Natural killer cell (primary cell): ENCODE results near the gene SLC38A5. TPM values are rescaled to one million over a fixed set of nuclear protein-coding genes. Genes with fewer than 3 reads are reported as not detected.

ENCODE experiments used
- ATAC-seq, 3 donors: fragments of 150-1000 bp in 2 of 3; fragments of 200-7000 bp in 1 of 3; cut with Tn5 transposase; 1 replicate in 1 of 3; 2 replicates in 2 of 3; pipeline ENCODE4 v1.10.0; 2021; ENCODE audit warnings: mild to moderate bottlenecking in 2 of 3, moderate library complexity in 2 of 3
- DNase-seq, 2 donors: peaks; one replicate each; pipeline versions ENCODE4 v3.0.0 to v3.0.0-alpha.2; 2013 to 2021; ENCODE audit warnings: mixed read lengths in 1 of 2
- H3K27ac ChIP-seq: one replicate; pipeline ENCODE4 v1.5.1; 2013; ENCODE audit warnings: mild to moderate bottlenecking, low read length
- H3K27me3 ChIP-seq: one replicate; pipeline ENCODE4 v1.6.1; 2013; ENCODE audit warnings: low read length; ENCODE audit not compliant: control insufficient read depth, insufficient read depth
- H3K36me3 ChIP-seq: one replicate; pipeline ENCODE4 v1.6.1; 2013; ENCODE audit warnings: low read length; ENCODE audit not compliant: control insufficient read depth, insufficient read depth
- H3K4me1 ChIP-seq: one replicate; pipeline ENCODE4 v1.6.1; 2013; ENCODE audit warnings: low read length; ENCODE audit not compliant: control insufficient read depth, insufficient read depth
- H3K4me3 ChIP-seq: one replicate; pipeline ENCODE4 v1.5.1; 2013; ENCODE audit warnings: low read length
- H3K9me3 ChIP-seq: one replicate; pipeline ENCODE4 v1.6.1; 2013; ENCODE audit warnings: low read length; ENCODE audit not compliant: control insufficient read depth, insufficient read depth
- H3K27ac Mint-ChIP-seq, 2 donors: one replicate each; pipeline ENCODE4 v1.8.0; 2022; ENCODE audit warnings: mild to moderate bottlenecking in 2 of 2, mixed read lengths in 2 of 2, moderate library complexity in 1 of 2
- H3K27me3 Mint-ChIP-seq, 2 donors: one replicate each; pipeline ENCODE4 v1.8.0; 2022; ENCODE audit warnings: low read depth in 2 of 2, mixed read lengths in 2 of 2
- H3K36me3 Mint-ChIP-seq: one replicate; pipeline ENCODE4 v1.8.0; 2022; ENCODE audit warnings: mixed read lengths
- H3K4me1 Mint-ChIP-seq, 2 donors: one replicate each; pipeline ENCODE4 v1.8.0; 2022; ENCODE audit warnings: mixed read lengths in 2 of 2
- H3K4me3 Mint-ChIP-seq: one replicate; pipeline ENCODE4 v1.8.0; 2022; ENCODE audit warnings: mild to moderate bottlenecking, moderate library complexity, mixed read lengths
- H3K9me3 Mint-ChIP-seq, 2 donors: one replicate each; pipeline ENCODE4 v1.8.0; 2022; ENCODE audit warnings: mixed read lengths in 2 of 2
- WGBS: methylation state at CpG from one replicate; pipeline ENCODE4 v1.1.7; 2013; ENCODE audit warnings: missing lambda C conversion rate; ENCODE audit not compliant: insufficient coverage; 5-methylcytosine and 5-hydroxymethylcytosine counted together
- intact Hi-C: fragments of 100-400 bp; cut with micrococcal nuclease; formaldehyde crosslinking; loops from one replicate; pipeline ENCODE4 v1.14.2; 2022
- total RNA-seq, 4 donors: library from RNA; stranded (reverse); fragments of 120-200 nt in 1 of 4; gene quantifications; one replicate each; pipeline versions ENCODE4 v1.2.3 to v1.2.4, GENCODE V29; 2013 to 2022
- TF ChIP-seq, protein P1 (sequence below): fragments of 200-600 bp; IDR thresholded peaks from one replicate; pipeline ENCODE4 v1.8.0; 2022; ENCODE audit warnings: antibody characterized with exemption

SLC38A5 gene
- total RNA-seq, 3 donors from 2014 or later (not counting 1 experiment from before 2014, with no cell fraction given): 20.3 to 25.1 (median 24.7) TPM

DNA sequence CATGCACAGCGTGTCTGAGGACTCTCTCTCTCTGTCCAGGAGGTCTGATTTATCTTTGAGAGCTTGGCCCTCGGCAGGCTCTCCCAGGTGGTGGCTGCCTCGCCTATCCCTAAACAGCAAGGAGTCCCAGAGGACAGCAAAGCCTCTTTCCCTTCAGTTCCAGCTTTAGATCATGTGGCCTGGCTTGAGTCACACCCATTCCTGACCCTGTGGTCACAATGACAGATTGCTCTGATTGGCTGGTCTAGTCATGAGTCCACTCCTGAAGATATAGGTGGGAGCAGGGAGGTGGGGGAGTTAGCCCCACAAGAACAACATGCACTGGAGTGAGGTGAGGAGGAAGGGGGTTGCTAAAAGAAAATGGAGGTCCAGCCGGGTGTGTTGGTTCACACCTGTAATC, 26.6 kb upstream of the SLC38A5 start:
- H3K27me3 ChIP-seq: no peaks in the 10 kb centered on the region
- 96% methylated on average over 3 of the region's 4 CpGs for WGBS

DNA sequence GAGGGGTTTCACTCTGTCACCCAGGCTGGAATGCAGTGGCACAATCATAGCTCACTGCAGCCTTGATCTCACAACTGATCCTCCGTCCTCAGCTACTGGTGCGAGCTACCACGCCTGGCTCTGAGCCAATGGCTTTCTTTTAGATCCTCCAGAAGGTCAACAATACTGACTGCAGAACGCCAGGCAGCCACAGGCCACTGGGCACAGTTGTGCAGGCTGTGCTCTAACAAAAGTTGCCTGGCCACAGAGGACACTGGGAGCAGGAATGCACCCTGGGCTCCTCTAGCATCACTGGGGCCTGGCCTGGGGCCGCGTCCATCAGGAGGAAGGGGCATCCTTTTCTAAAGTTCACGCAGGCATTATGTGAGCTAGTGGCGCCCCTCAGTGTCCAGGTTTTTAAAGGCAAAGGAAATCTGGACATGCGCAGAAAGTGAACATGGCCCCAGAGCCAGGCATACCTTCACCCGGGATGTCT, 23.9 kb upstream of the SLC38A5 start:
- Mint-ChIP-seq H3K27me3 (no peaks in the 10 kb centered on the region), H3K27ac (no peak overlapping the region), H3K4me3 (no peak overlapping the region), H3K4me1 (peaks cover 0 to under 1% of the 10 kb centered on the region in 2 donors), H3K9me3 (no peaks in the 10 kb centered on the region), H3K36me3 (no peaks in the 10 kb centered on the region)
- 64% methylated on average over 10 of the region's 10 CpGs for WGBS
- TF ChIP-seq, protein P1, sequence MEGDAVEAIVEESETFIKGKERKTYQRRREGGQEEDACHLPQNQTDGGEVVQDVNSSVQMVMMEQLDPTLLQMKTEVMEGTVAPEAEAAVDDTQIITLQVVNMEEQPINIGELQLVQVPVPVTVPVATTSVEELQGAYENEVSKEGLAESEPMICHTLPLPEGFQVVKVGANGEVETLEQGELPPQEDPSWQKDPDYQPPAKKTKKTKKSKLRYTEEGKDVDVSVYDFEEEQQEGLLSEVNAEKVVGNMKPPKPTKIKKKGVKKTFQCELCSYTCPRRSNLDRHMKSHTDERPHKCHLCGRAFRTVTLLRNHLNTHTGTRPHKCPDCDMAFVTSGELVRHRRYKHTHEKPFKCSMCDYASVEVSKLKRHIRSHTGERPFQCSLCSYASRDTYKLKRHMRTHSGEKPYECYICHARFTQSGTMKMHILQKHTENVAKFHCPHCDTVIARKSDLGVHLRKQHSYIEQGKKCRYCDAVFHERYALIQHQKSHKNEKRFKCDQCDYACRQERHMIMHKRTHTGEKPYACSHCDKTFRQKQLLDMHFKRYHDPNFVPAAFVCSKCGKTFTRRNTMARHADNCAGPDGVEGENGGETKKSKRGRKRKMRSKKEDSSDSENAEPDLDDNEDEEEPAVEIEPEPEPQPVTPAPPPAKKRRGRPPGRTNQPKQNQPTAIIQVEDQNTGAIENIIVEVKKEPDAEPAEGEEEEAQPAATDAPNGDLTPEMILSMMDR: no peak
- H3K9me3 ChIP-seq: no peaks in the 10 kb centered on the region
- H3K4me3 ChIP-seq: no peak overlapping the region
- H3K27ac ChIP-seq: no peak overlapping the region
- DNase-seq (peak in 1 of 2 donors; percentile 9), ATAC-seq (no peak)
- H3K36me3 ChIP-seq: no peaks in the 10 kb centered on the region
- intact Hi-C loops: no loop called here
- H3K27me3 ChIP-seq: no peaks in the 10 kb centered on the region
- H3K4me1 ChIP-seq: peaks cover under 1% of the 10 kb centered on the region

More for the DNA sequence above, 26.6 kb upstream of the SLC38A5 start:
- no peak overlapping the region for H3K4me3 ChIP-seq
- H3K27ac Mint-ChIP-seq: no peak overlapping the region
- ATAC-seq (no peak), DNase-seq (no peak)
- H3K9me3 Mint-ChIP-seq: no peaks in the 10 kb centered on the region
- TF ChIP-seq, protein P1: no peak
- H3K4me3 Mint-ChIP-seq: no peak overlapping the region
- no peak overlapping the region for H3K27ac ChIP-seq
- no peaks in the 10 kb centered on the region for H3K36me3 ChIP-seq
- no peaks in the 10 kb centered on the region for H3K27me3 Mint-ChIP-seq
- no peaks in the 10 kb centered on the region for H3K9me3 ChIP-seq
- H3K36me3 Mint-ChIP-seq: no peaks in the 10 kb centered on the region
- intact Hi-C loops: no loop called here
- no peaks in the 10 kb centered on the region for H3K4me1 ChIP-seq
- no peaks in the 10 kb centered on the region for H3K4me1 Mint-ChIP-seq

DNA sequence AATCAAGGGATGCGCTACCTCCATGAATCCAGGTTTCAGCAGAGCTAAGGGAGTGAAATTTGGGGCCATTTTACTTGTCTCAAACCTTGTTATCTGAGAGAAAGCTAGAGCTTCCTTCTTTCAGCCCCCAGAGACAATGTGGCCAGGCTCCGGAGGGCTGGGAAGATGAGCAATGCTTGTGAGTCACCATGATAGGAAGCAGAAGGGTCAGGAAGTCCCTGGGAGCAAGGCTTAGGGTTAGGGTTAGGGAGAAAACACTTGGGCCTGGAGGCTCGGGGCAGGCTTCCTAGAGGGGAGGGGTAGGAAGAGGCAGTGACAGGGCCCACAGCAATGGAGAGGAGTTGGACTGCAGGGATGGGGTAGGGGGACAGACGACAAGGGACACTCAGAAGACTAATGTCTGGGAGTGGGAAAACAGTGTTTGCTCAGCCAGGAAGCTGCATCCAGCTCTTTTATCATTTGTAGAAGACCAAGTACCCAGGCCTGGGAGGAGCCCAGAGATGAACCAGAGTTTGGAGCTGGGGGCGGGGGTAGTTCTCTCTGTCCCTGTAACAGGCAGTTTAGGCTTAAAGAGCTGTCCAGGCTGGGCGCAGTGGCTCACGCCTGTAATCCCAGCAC, 22.3 kb upstream of the SLC38A5 start:
- Mint-ChIP-seq H3K9me3 (no peaks in the 10 kb centered on the region), H3K27ac (no peak overlapping the region), H3K4me1 (peaks cover 13 to 14% of the 10 kb centered on the region in 2 donors), H3K4me3 (no peak overlapping the region), H3K36me3 (no peaks in the 10 kb centered on the region), H3K27me3 (no peaks in the 10 kb centered on the region)
- intact Hi-C loops: no loop called here
- Histone ChIP-seq H3K27me3 (no peaks in the 10 kb centered on the region), H3K4me3 (no peak overlapping the region), H3K9me3 (no peaks in the 10 kb centered on the region), H3K4me1 (peaks cover 15% of the 10 kb centered on the region), H3K27ac (no peak overlapping the region), H3K36me3 (no peaks in the 10 kb centered on the region)
- 81% methylated on average over 6 of the region's 7 CpGs for WGBS
- DNase-seq (no peak), ATAC-seq (no peak)
- TF ChIP-seq, protein P1: no peak

DNA sequence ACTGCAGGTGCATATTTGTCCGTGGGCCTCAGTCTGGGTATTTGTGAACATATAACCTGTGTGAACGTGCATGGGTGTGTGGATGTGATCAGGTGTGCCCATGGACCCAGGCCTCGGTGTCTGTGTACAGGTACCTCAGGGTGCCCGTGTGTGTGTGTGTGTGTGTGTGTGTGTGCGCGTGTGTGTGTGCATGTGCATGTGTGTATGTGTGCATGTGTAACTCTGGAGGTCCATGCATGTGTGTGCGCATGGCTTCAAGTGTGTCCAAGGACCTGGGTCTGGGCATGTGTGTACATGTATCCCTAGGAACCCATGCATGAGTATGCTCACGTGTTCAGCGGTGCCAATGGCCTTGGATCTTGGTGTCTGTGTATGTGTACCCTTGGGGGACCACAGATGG, 21.7 kb upstream of the SLC38A5 start:
- intact Hi-C loops: no loop called here
- Mint-ChIP-seq H3K27ac (no peak overlapping the region), H3K27me3 (no peaks in the 10 kb centered on the region), H3K36me3 (no peaks in the 10 kb centered on the region), H3K9me3 (no peaks in the 10 kb centered on the region), H3K4me1 (peaks cover 18 to 20% of the 10 kb centered on the region in 2 donors), H3K4me3 (no peak overlapping the region)
- Histone ChIP-seq H3K4me3 (no peak overlapping the region), H3K4me1 (peaks cover 20% of the 10 kb centered on the region), H3K9me3 (no peaks in the 10 kb centered on the region), H3K27ac (no peak overlapping the region), H3K27me3 (no peaks in the 10 kb centered on the region), H3K36me3 (no peaks in the 10 kb centered on the region)
- 96% methylated on average over 9 of the region's 9 CpGs for WGBS
- DNase-seq: no peak
- no peak for ATAC-seq
- TF ChIP-seq, protein P1: no peak
